ENCODE data around the gene PLXNC1.

GRCh38 chr12:94103986-94104385 lies 44.4 kb upstream of the PLXNC1 start:
- TF ChIP-seq ZNF335 (tag by site-specific recombination; conservative IDR thresholded peaks at IDR 0.05) = no peak
- TF ChIP-seq ZNF292 (tag by site-specific recombination; IDR thresholded peaks at IDR 0.05; ENCODE audit: borderline replicate concordance, low read depth) = no peak

All from HEK293 (cell line).